GM19372 (cell line): Measurements from ENCODE around the gene NKAP.
A peak's percentile ranks its signal among the peaks of the same experiment; 100 is the strongest.
"Not testable (repeated sequence)": the region's sequence is repeated elsewhere in the genome, so short reads cannot be mapped to it uniquely, and the experiment has no call there.

Experiments
- ATAC-seq: cut with Tn5 transposase; IDR thresholded peaks from one replicate; pipeline ENCODE4 v1.9.1; 2021; ENCODE audit warnings: mild to moderate bottlenecking, low read depth, moderate library complexity; ENCODE audit not compliant: unreplicated experiment

Gene NKAP

GRCh38 chrX:119942173-119942819 is 1.3 kb downstream of the NKAP start:
- ATAC-seq = no peak

- ATAC-seq = no peak
These were observed 2.2 kb downstream of the NKAP start for GRCh38 chrX:119941336-119941735.

GRCh38 chrX:119935215-119935874 is 8.2 kb downstream of the NKAP start:
- no peak for ATAC-seq

- ATAC-seq = not testable (repeated sequence)
These were observed 21.2 kb downstream of the NKAP start for GRCh38 chrX:119922391-119922790.

- no peak for ATAC-seq
These were observed 23.5 kb downstream of the NKAP start for GRCh38 chrX:119919835-119920585.

GRCh38 chrX:119917877-119918276 is 25.7 kb downstream of the NKAP start:
- ATAC-seq = no peak

GRCh38 chrX:119916310-119916709 is 27.2 kb downstream of the NKAP start:
- ATAC-seq = no peak

GRCh38 chrX:119900976-119901375 is 42.6 kb downstream of the NKAP start:
- no peak for ATAC-seq

- no peak for ATAC-seq
These were observed 44.4 kb downstream of the NKAP start for GRCh38 chrX:119899125-119899524.

GRCh38 chrX:119895843-119896326 is 47.7 kb downstream of the NKAP start, which contains the start of gene AKAP14:
Gene AKAP14 (plus strand): TSS chrX:119895893. CDS start chrX:119903224, 7,331 bp downstream.
- no peak for ATAC-seq

GRCh38 chrX:119891961-119892692 is 51.4 kb downstream of the NKAP start:
- not testable (repeated sequence) for ATAC-seq

GRCh38 chrX:119890626-119891025 is 52.9 kb downstream of the NKAP start:
- ATAC-seq = not testable (repeated sequence)

- no peak for ATAC-seq
These were observed 55.7 kb downstream of the NKAP start for GRCh38 chrX:119887721-119888425.

GRCh38 chrX:119885554-119886428 is 57.8 kb downstream of the NKAP start:
- ATAC-seq = no peak

GRCh38 chrX:119880552-119881437 is 62.8 kb downstream of the NKAP start:
- peak; percentile 77 for ATAC-seq

- no peak for ATAC-seq
These were observed 63.5 kb downstream of the NKAP start for GRCh38 chrX:119880076-119880475.

- ATAC-seq = no peak
These were observed 64.8 kb downstream of the NKAP start for GRCh38 chrX:119878740-119879139.
